Astrocyte (in vitro differentiated cells and primary cell): Measurements from ENCODE around the gene KNDC1. TPM values are rescaled to one million over a fixed set of nuclear protein-coding genes. Genes with fewer than 3 reads are reported as not detected.

Experiments used
- DNase-seq: peaks from one replicate; pipeline ENCODE4 v3.0.0-alpha.2; 2010; ENCODE audit warnings: low read depth
- FAIRE-seq: peaks from 2 replicates; lab custom pipeline; 2011; peaks lifted over from hg19 to GRCh38; lab: Jason Lieb, UNC
- H2AFZ ChIP-seq: 2 replicates; pipeline ENCODE4 v1.6.0; 2012; ENCODE audit warnings: low read depth, low read length, inconsistent platforms
- H3K27ac ChIP-seq: 2 replicates; pipeline ENCODE4 v1.5.1; 2011; ENCODE audit warnings: low read depth, low read length, inconsistent platforms
- H3K27me3 ChIP-seq: 2 replicates; pipeline ENCODE4 v1.6.0; 2011; ENCODE audit warnings: low read length, inconsistent platforms; ENCODE audit not compliant: insufficient read depth
- H3K36me3 ChIP-seq: 2 replicates; pipeline ENCODE4 v1.5.1; 2011; ENCODE audit warnings: low read length, inconsistent platforms; ENCODE audit not compliant: insufficient read depth
- H3K4me1 ChIP-seq: 2 replicates; pipeline ENCODE4 v1.5.1; 2011; ENCODE audit warnings: low read length, inconsistent platforms; ENCODE audit not compliant: insufficient read depth
- H3K4me2 ChIP-seq: 2 replicates; pipeline ENCODE4 v1.6.0; 2012; ENCODE audit warnings: low read length, inconsistent platforms
- H3K4me3 ChIP-seq: 2 replicates; pipeline ENCODE4 v1.5.1; 2011; ENCODE audit warnings: low read depth, mild to moderate bottlenecking, low read length, inconsistent platforms; ENCODE audit not compliant: insufficient read depth
- H3K79me2 ChIP-seq: 2 replicates; pipeline ENCODE4 v1.6.0; 2012; ENCODE audit warnings: mild to moderate bottlenecking, low read length, inconsistent platforms; ENCODE audit not compliant: insufficient read depth
- H3K9ac ChIP-seq: 2 replicates; pipeline ENCODE4 v1.6.0; 2012; ENCODE audit warnings: mild to moderate bottlenecking, low read length, inconsistent platforms
- H3K9me3 ChIP-seq: 2 replicates; pipeline ENCODE4 v1.5.1; 2012; ENCODE audit warnings: low read depth, mild to moderate bottlenecking, low read length, inconsistent platforms; ENCODE audit not compliant: insufficient read depth
- H4K20me1 ChIP-seq: 2 replicates; pipeline ENCODE4 v1.6.0; 2012; ENCODE audit warnings: low read length, inconsistent platforms; ENCODE audit not compliant: insufficient read depth
- H3K27ac Mint-ChIP-seq: one replicate; pipeline ENCODE4 v1.8.0; 2021; ENCODE audit warnings: mild to moderate bottlenecking, mixed read lengths; ENCODE audit not compliant: unreplicated experiment
- H3K27me3 Mint-ChIP-seq: one replicate; pipeline ENCODE4 v1.8.0; 2021; ENCODE audit warnings: low read depth, mixed read lengths; ENCODE audit not compliant: unreplicated experiment
- H3K36me3 Mint-ChIP-seq: one replicate; pipeline ENCODE4 v1.8.0; 2021; ENCODE audit warnings: low read depth, mixed read lengths; ENCODE audit not compliant: unreplicated experiment
- H3K4me1 Mint-ChIP-seq: one replicate; pipeline ENCODE4 v1.8.0; 2021; ENCODE audit warnings: low read depth, mixed read lengths; ENCODE audit not compliant: unreplicated experiment
- H3K4me3 Mint-ChIP-seq: one replicate; pipeline ENCODE4 v1.8.0; 2021; ENCODE audit warnings: mild to moderate bottlenecking, moderate library complexity, mixed read lengths; ENCODE audit not compliant: unreplicated experiment
- H3K9me3 Mint-ChIP-seq: one replicate; pipeline ENCODE4 v1.8.0; 2021; ENCODE audit warnings: mild to moderate bottlenecking, mixed read lengths; ENCODE audit not compliant: unreplicated experiment
- EZH2 ChIP-seq: IDR thresholded peaks from 2 replicates; pipeline ENCODE4 v1.6.1; 2012; ENCODE audit warnings: mild to moderate bottlenecking, low read length, inconsistent platforms; ENCODE audit not compliant: insufficient read depth
- total RNA-seq: library from RNA; stranded (reverse); gene quantifications from 2 replicates; pipeline ENCODE4 v1.2.1, GENCODE V29; 2021
- TF ChIP-seq, protein P1 (sequence below): IDR thresholded peaks from 2 replicates; pipeline ENCODE4 v1.5.1; 2011; ENCODE audit warnings: low read depth, mild to moderate bottlenecking, inconsistent platforms, low read length, moderate library complexity; ENCODE audit not compliant: insufficient read depth

Gene KNDC1
- total RNA-seq, 1 donor from 2014 or later, result 2.6 TPM

DNA sequence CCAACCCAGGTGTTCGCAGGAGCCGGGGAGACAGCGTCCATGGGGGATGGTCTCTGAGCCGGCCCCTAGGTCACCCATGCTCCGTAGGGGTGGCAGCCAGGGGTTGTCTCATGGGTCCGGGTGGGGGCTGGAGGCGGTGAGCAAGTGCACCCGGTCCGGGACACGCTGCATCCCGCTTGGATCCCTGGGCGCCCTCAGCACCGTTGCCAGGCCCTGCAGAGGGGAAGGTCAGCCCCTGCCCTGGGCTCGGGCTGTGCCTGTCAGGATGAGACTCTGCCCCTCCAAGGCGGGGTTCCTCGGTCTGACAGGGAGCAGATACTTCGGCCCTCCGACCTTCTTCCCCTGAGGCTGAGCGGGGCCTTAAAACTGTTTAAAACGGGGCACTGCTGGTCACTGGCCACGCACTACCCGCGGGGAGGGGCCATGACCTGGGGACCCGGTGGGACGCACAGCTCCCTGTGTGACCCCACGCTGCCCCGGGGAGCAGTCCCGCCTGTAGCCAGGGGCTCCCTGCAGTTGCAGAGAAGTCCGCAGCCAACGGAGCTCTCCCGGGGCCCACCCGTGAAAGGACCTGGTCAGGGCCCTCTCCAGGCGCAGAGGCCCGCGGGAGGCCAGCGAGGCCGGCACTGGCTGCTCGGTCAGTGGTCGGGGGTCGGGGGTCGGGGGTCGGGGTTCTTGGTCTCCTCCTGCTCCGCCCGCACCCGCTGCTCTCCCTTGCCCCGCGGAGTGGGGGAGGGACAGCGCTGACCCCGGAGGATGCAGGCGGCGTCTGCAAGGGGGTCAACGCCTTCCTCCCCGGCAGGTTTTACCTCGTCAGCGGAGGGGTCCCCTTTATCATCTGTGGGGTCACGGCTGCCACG lies 33.4 kb upstream of the KNDC1 start:
- no peak for DNase-seq

GRCh38 chr10:133127291-133128125 lies 32.5 kb upstream of the KNDC1 start:
- peaks cover 35% of the 10 kb centered on the region for H3K27me3 Mint-ChIP-seq
- Histone ChIP-seq H3K4me3 (no peak overlapping the region), H4K20me1 (no peaks in the 10 kb centered on the region), H3K27ac (no peak overlapping the region), H3K4me1 (no peaks in the 10 kb centered on the region), H3K4me2 (no peak overlapping the region), H3K9me3 (no peaks in the 10 kb centered on the region), H2AFZ (no peak overlapping the region), H3K36me3 (no peaks in the 10 kb centered on the region), H3K27me3 (no peaks in the 10 kb centered on the region), H3K9ac (no peak overlapping the region), H3K79me2 (no peaks in the 10 kb centered on the region)
- H3K4me3 Mint-ChIP-seq, result no peak overlapping the region
- no peak for DNase-seq
- peaks cover 2% of the 10 kb centered on the region for H3K9me3 Mint-ChIP-seq
- H3K36me3 Mint-ChIP-seq, result no peaks in the 10 kb centered on the region
- H3K27ac Mint-ChIP-seq, result no peak overlapping the region
- H3K4me1 Mint-ChIP-seq, result no peaks in the 10 kb centered on the region
- FAIRE-seq, result no peak
- TF ChIP-seq, protein P1, sequence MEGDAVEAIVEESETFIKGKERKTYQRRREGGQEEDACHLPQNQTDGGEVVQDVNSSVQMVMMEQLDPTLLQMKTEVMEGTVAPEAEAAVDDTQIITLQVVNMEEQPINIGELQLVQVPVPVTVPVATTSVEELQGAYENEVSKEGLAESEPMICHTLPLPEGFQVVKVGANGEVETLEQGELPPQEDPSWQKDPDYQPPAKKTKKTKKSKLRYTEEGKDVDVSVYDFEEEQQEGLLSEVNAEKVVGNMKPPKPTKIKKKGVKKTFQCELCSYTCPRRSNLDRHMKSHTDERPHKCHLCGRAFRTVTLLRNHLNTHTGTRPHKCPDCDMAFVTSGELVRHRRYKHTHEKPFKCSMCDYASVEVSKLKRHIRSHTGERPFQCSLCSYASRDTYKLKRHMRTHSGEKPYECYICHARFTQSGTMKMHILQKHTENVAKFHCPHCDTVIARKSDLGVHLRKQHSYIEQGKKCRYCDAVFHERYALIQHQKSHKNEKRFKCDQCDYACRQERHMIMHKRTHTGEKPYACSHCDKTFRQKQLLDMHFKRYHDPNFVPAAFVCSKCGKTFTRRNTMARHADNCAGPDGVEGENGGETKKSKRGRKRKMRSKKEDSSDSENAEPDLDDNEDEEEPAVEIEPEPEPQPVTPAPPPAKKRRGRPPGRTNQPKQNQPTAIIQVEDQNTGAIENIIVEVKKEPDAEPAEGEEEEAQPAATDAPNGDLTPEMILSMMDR, result no peak
- no peak for TF ChIP-seq EZH2

More for the DNA sequence above, 33.4 kb upstream of the KNDC1 start:
- no peak overlapping the region for H3K4me3 ChIP-seq
- peaks cover 2% of the 10 kb centered on the region for H3K9me3 Mint-ChIP-seq
- peaks cover 33% of the 10 kb centered on the region for H3K27me3 Mint-ChIP-seq
- FAIRE-seq, result no peak
- no peak overlapping the region for H3K4me2 ChIP-seq
- H3K27ac Mint-ChIP-seq, result no peak overlapping the region
- no peaks in the 10 kb centered on the region for H3K4me1 Mint-ChIP-seq
- no peaks in the 10 kb centered on the region for H3K79me2 ChIP-seq
- no peak overlapping the region for H3K27ac ChIP-seq
- H3K9me3 ChIP-seq, result peaks cover 1% of the 10 kb centered on the region
- no peak overlapping the region for H3K9ac ChIP-seq
- no peak overlapping the region for H3K4me3 Mint-ChIP-seq
- TF ChIP-seq EZH2, result no peak
- TF ChIP-seq, protein P1, result no peak
- no peak overlapping the region for H2AFZ ChIP-seq
- H3K36me3 ChIP-seq, result no peaks in the 10 kb centered on the region
- no peaks in the 10 kb centered on the region for H4K20me1 ChIP-seq
- no peaks in the 10 kb centered on the region for H3K4me1 ChIP-seq
- no peaks in the 10 kb centered on the region for H3K27me3 ChIP-seq
- no peaks in the 10 kb centered on the region for H3K36me3 Mint-ChIP-seq
